DMS53 (cell line): ENCODE measurements around the gene RGS8.

Source experiments
- DNase-seq: peaks from one replicate; lab custom pipeline; 2025; lab: John Stamatoyannopoulos, UW

The RGS8 gene

GRCh38 chr1:182684116-182684828 lies at the start of gene RGS8:
Gene RGS8 (minus strand): TSS chr1:182684587. CDS start chr1:182669649, 14,938 bp downstream.
- DNase-seq = no peak

GRCh38 chr1:182731852-182732575 lies 47.6 kb upstream of the RGS8 start:
- peak; percentile 26 for DNase-seq

- DNase-seq = no peak
Observed at GRCh38 chr1:182726912-182727311, 42.5 kb upstream of the RGS8 start.

- DNase-seq = no peak
Observed at GRCh38 chr1:182725259-182726255, 41.2 kb upstream of the RGS8 start.

- no peak for DNase-seq
Observed at GRCh38 chr1:182724215-182724614, 39.8 kb upstream of the RGS8 start.

- no peak for DNase-seq
Observed at GRCh38 chr1:182723200-182723599, 38.8 kb upstream of the RGS8 start.

- no peak for DNase-seq
Observed at GRCh38 chr1:182721525-182721924, 37.1 kb upstream of the RGS8 start.

- DNase-seq = peak; percentile 31
Observed at GRCh38 chr1:182720463-182720862, 36.1 kb upstream of the RGS8 start.

- no peak for DNase-seq
Observed at GRCh38 chr1:182719553-182719952, 35.2 kb upstream of the RGS8 start.

GRCh38 chr1:182718311-182718710 lies 33.9 kb upstream of the RGS8 start:
- DNase-seq = peak; percentile 53

GRCh38 chr1:182716740-182717720 lies 32.6 kb upstream of the RGS8 start:
- peak; percentile 23 for DNase-seq

- no peak for DNase-seq
Observed at GRCh38 chr1:182715531-182715930, 31.1 kb upstream of the RGS8 start.

- no peak for DNase-seq
Observed at GRCh38 chr1:182714546-182714945, 30.2 kb upstream of the RGS8 start.

- DNase-seq = no peak
Observed at GRCh38 chr1:182713939-182714338, 29.6 kb upstream of the RGS8 start.

- DNase-seq = no peak
Observed at GRCh38 chr1:182713492-182713891, 29.1 kb upstream of the RGS8 start.

- DNase-seq = no peak
Observed at GRCh38 chr1:182709855-182710254, 25.5 kb upstream of the RGS8 start.

GRCh38 chr1:182709225-182709764 lies 24.9 kb upstream of the RGS8 start:
- no peak for DNase-seq

- DNase-seq = no peak
Observed at GRCh38 chr1:182707122-182707521, 22.7 kb upstream of the RGS8 start.

- DNase-seq = no peak
Observed at GRCh38 chr1:182704677-182705076, 20.3 kb upstream of the RGS8 start.

GRCh38 chr1:182703539-182703938 lies 19.2 kb upstream of the RGS8 start:
- DNase-seq = peak; percentile 48
